Osteoblast (primary cell): ENCODE results near the gene PHF20. TPM values are rescaled to one million over a fixed set of nuclear protein-coding genes. Genes with fewer than 3 reads are reported as not detected.
"Not testable (repeated sequence)": the region's sequence is repeated elsewhere in the genome, so short reads cannot be mapped to it uniquely, and the experiment has no call there.

Experiments used
- DNase-seq: peaks from one replicate; pipeline ENCODE4 v3.0.0; 2011; ENCODE audit warnings: low spot score, mixed read lengths; ENCODE audit not compliant: insufficient read length; ENCODE audit errors: missing footprints
- H2AFZ ChIP-seq: 2 replicates; pipeline ENCODE4 v1.6.0; 2011; ENCODE audit warnings: mild to moderate bottlenecking, low read length
- H3K27ac ChIP-seq: 2 replicates; pipeline ENCODE4 v1.5.1; 2011; ENCODE audit warnings: mild to moderate bottlenecking, low read depth, low read length, moderate library complexity
- H3K27me3 ChIP-seq: 2 replicates; pipeline ENCODE4 v1.6.0; 2012; ENCODE audit warnings: mild to moderate bottlenecking, control low read depth, inconsistent platforms, low read length, moderate library complexity; ENCODE audit not compliant: insufficient read depth
- H3K36me3 ChIP-seq: 2 replicates; pipeline ENCODE4 v1.5.1; 2011; ENCODE audit warnings: mild to moderate bottlenecking, low read length, control low read depth, moderate library complexity; ENCODE audit not compliant: insufficient read depth
- H3K4me1 ChIP-seq: 2 replicates; pipeline ENCODE4 v1.5.1; 2011; ENCODE audit warnings: mild to moderate bottlenecking, low read length, control low read depth, moderate library complexity; ENCODE audit not compliant: insufficient read depth
- H3K4me2 ChIP-seq: 2 replicates; pipeline ENCODE4 v1.6.0; 2011; ENCODE audit warnings: mild to moderate bottlenecking, low read length; ENCODE audit not compliant: insufficient read depth
- H3K4me3 ChIP-seq: fragments of 200-600 bp; sonication (generic); 3 replicates; pipeline ENCODE4 v1.5.1; 2012; ENCODE audit warnings: mild to moderate bottlenecking, low read length, inconsistent platforms; ENCODE audit not compliant: insufficient read depth
- H3K79me2 ChIP-seq: 2 replicates; pipeline ENCODE4 v1.6.0; 2012; ENCODE audit warnings: mild to moderate bottlenecking, low read length, control low read depth, inconsistent platforms; ENCODE audit not compliant: insufficient read depth
- H3K9me3 ChIP-seq: 2 replicates; pipeline ENCODE4 v1.5.1; 2011; ENCODE audit warnings: low read depth, low read length, control low read depth
- H4K20me1 ChIP-seq: 2 replicates; pipeline ENCODE4 v1.6.0; 2012; ENCODE audit warnings: mild to moderate bottlenecking, low read length, control low read depth; ENCODE audit not compliant: insufficient read depth
- CTCF ChIP-seq: IDR thresholded peaks from 2 replicates; pipeline ENCODE4 v1.5.1; 2011; ENCODE audit warnings: mild to moderate bottlenecking, low read depth, low read length, moderate library complexity; ENCODE audit errors: extremely low read depth
- total RNA-seq: library from RNA; depleted of rRNA; stranded (reverse); fragments of >200 nt; gene quantifications from 2 replicates; pipeline ENCODE4 v1.2.3, GENCODE V29; 2012

The PHF20 gene
- total RNA-seq, 1 donor = 39.1 TPM

GRCh38 chr20:35947489-35947888 is 175.7 kb downstream of the PHF20 start:
- peak; percentile 43 for DNase-seq
- peaks cover 2% of the 10 kb centered on the region for H3K4me1 ChIP-seq
- H4K20me1 ChIP-seq = peaks cover 8% of the 10 kb centered on the region
- peaks cover 15% of the 10 kb centered on the region for H3K79me2 ChIP-seq
- H2AFZ ChIP-seq = no peak overlapping the region
- H3K27me3 ChIP-seq = no peaks in the 10 kb centered on the region
- H3K36me3 ChIP-seq = peaks cover 34% of the 10 kb centered on the region
- TF ChIP-seq CTCF = peak; percentile 49
- H3K4me3 ChIP-seq = no peak overlapping the region
- no peaks in the 10 kb centered on the region for H3K9me3 ChIP-seq
- no peak overlapping the region for H3K27ac ChIP-seq
- no peak overlapping the region for H3K4me2 ChIP-seq

- H3K4me3 ChIP-seq = no peak overlapping the region
- no peak for DNase-seq
- peaks cover 19% of the 10 kb centered on the region for H3K79me2 ChIP-seq
- no peak overlapping the region for H2AFZ ChIP-seq
- H3K4me2 ChIP-seq = no peak overlapping the region
- no peaks in the 10 kb centered on the region for H3K9me3 ChIP-seq
- peaks cover 6% of the 10 kb centered on the region for H3K4me1 ChIP-seq
- TF ChIP-seq CTCF = no peak
- H3K36me3 ChIP-seq = peaks cover 33% of the 10 kb centered on the region
- no peaks in the 10 kb centered on the region for H3K27me3 ChIP-seq
- H3K27ac ChIP-seq = no peak overlapping the region
- H4K20me1 ChIP-seq = peaks cover 12% of the 10 kb centered on the region
Measured at GRCh38 chr20:35947907-35948306, 176.1 kb downstream of the PHF20 start.

- Histone ChIP-seq H3K4me2 (no peak overlapping the region), H2AFZ (no peak overlapping the region), H3K4me1 (peaks cover 10% of the 10 kb centered on the region), H4K20me1 (peaks cover 20% of the 10 kb centered on the region), H3K4me3 (no peak overlapping the region), H3K36me3 (peaks cover 24% of the 10 kb centered on the region), H3K27ac (no peak overlapping the region), H3K27me3 (no peaks in the 10 kb centered on the region), H3K79me2 (peaks cover 24% of the 10 kb centered on the region), H3K9me3 (no peaks in the 10 kb centered on the region)
- DNase-seq = no peak
- no peak for TF ChIP-seq CTCF
Measured at GRCh38 chr20:35950093-35950492, 178.3 kb downstream of the PHF20 start.

- H3K4me1 ChIP-seq = peaks cover 14% of the 10 kb centered on the region
- peaks cover 17% of the 10 kb centered on the region for H3K36me3 ChIP-seq
- H4K20me1 ChIP-seq = peaks cover 16% of the 10 kb centered on the region
- not testable (repeated sequence) for H3K9me3 ChIP-seq, H3K4me3 ChIP-seq, H3K27ac ChIP-seq, DNase-seq, H2AFZ ChIP-seq, H3K27me3 ChIP-seq
- peaks cover 25% of the 10 kb centered on the region for H3K79me2 ChIP-seq
- peak overlapping the region; percentile 98 for H3K4me2 ChIP-seq
Measured at GRCh38 chr20:35952080-35952479, 180.3 kb downstream of the PHF20 start.
